Heart left ventricle (tissue), 16 donors: ENCODE results near the gene TEN1. TPM values are rescaled to one million over a fixed set of nuclear protein-coding genes. Genes with fewer than 3 reads are reported as not detected.

Experiments used
- ATAC-seq, 4 donors: fragments of 200-7000 bp; cut with Tn5 transposase; one replicate each; pipeline ENCODE4 v1.9.1; 2020 to 2022; ENCODE audit warnings: moderate library complexity in 4 of 4, mild to moderate bottlenecking in 3 of 4, moderate number of reproducible peaks in 1 of 4
- DNase-seq, 5 donors: peaks; one replicate each; pipeline ENCODE4 v3.0.0-alpha.2; 2020
- H3K27ac ChIP-seq, 12 donors: fragments of 200-600 bp; sonication (generic) in 4 of 12; one replicate each; pipeline versions ENCODE4 v1.5.0 to v1.8.0; 2016 to 2022; ENCODE audit warnings: mild to moderate bottlenecking in 2 of 12
- H3K27me3 ChIP-seq, 9 donors: fragments of 200-600 bp; sonication (generic) in 2 of 9; one replicate each; pipeline versions ENCODE4 v1.5.1 to v1.8.0; 2016 to 2022; ENCODE audit warnings: mild to moderate bottlenecking in 3 of 9
- H3K36me3 ChIP-seq, 9 donors: fragments of 200-600 bp; sonication (generic) in 2 of 9; one replicate each; pipeline versions ENCODE4 v1.5.0 to v1.8.0; 2018 to 2022; ENCODE audit warnings: mild to moderate bottlenecking in 2 of 9
- H3K4me1 ChIP-seq, 12 donors: fragments of 200-600 bp; sonication (generic) in 4 of 12; one replicate each; pipeline versions ENCODE4 v1.5.0 to v1.8.0; 2016 to 2022; ENCODE audit warnings: mild to moderate bottlenecking in 3 of 12
- H3K4me3 ChIP-seq, 12 donors: fragments of 200-600 bp; sonication (generic) in 4 of 12; one replicate each; pipeline versions ENCODE4 v1.5.0 to v1.8.0; 2017 to 2022; ENCODE audit warnings: mild to moderate bottlenecking in 9 of 12, moderate library complexity in 4 of 12
- H3K9me3 ChIP-seq, 12 donors: fragments of 200-600 bp; sonication (generic) in 4 of 12; one replicate each; pipeline versions ENCODE4 v1.5.0 to v1.8.0; 2016 to 2022; ENCODE audit warnings: mild to moderate bottlenecking in 1 of 12
- POLR2A ChIP-seq, 2 donors: fragments of 450-650 bp; IDR thresholded peaks; one replicate each; pipeline ENCODE4 v1.6.1; 2017; ENCODE audit warnings: antibody characterized with exemption in 2 of 2, mild to moderate bottlenecking in 2 of 2, moderate library complexity in 2 of 2
- WGBS, 4 donors: extraction: QIAGEN DNeasy Blood & Tissue Kit in 2 of 4; methylation state at CpG; one replicate each; pipeline versions ENCODE4 v1.1.5 to v1.1.7; 2013 to 2018; 5-methylcytosine and 5-hydroxymethylcytosine counted together
- intact Hi-C, 10 donors: fragments of 100-400 bp; cut with DNase I; formaldehyde crosslinking; loops; one replicate each; pipeline versions ENCODE4 v1.11.1 to v1.14.2; 2022
- polyA plus RNA-seq, 2 donors: library from polyadenylated mRNA; stranded (reverse); fragments of 200-250 nt; gene quantifications; one replicate each; pipeline ENCODE4 v1.2.3, GENCODE V29; 2013
- total RNA-seq, 9 donors: library from RNA; depleted of rRNA in 2 of 9; stranded (reverse); fragments of >200 nt in 2 of 9; fragmentation: NEBNext Ultra II Directional in 3 of 9; extraction: Animal tissue kit (Norgen Biotek cat#: 25700) in 3 of 9; gene quantifications; one replicate each; pipeline versions ENCODE4 v1.1.0 to v1.2.4, GENCODE V29; 2016 to 2023
- TF ChIP-seq, protein P1 (sequence below), 12 donors: fragments of 200-600 bp; sonication (generic) in 4 of 12; IDR thresholded peaks; one replicate each; pipeline versions ENCODE4 v1.5.0 to v1.8.0; 2018 to 2022; ENCODE audit warnings: antibody characterized with exemption in 12 of 12, mild to moderate bottlenecking in 5 of 12
- donor health status: ischemic (EF 13 %, LVEDD 7.1; RV severe dilation, severe dysfunction).
- donor health status: healthy with polysubstance abuse.
- donor health status: DM: no; HTN: yes; CAD: no.
- donor health status: DM: no; HTN: no; CAD: no.
- donor health status: ischemic (EF 25% LVEDD 6.9; RV normal size, moderate dysfunction).
- donor health status: ischemic (EF 25% LVEDD 5.7; RV mildly dilated, moderate dysfunction).
- donor health status: healthy.
- donor health status: DM: yes; HTN: yes; CAD: no.
- donor health status: ischemic (EF 35%, LVEDD 5.7; RV mildly dilated, moderate dysfunction).
- donor health status: nonischemic (EF 11% LVEDD 7.7; RV severe dilation, severe dysfunction).
- donor health status: DM: yes; HTN: yes; CAD: no.
- donor health status: PGD.
- donor health status: ischemic (EF 29% LVEDD 5.4; RV normal size, mild dysfunction).
- donor health status: nonischemic (EF 23%, LVEDD 6.1; RV moderate dilation, normal function).

TEN1 gene
- total and polyA plus RNA-seq, 11 donors = 3.3 to 22.1 (median 8.7) TPM

DNA sequence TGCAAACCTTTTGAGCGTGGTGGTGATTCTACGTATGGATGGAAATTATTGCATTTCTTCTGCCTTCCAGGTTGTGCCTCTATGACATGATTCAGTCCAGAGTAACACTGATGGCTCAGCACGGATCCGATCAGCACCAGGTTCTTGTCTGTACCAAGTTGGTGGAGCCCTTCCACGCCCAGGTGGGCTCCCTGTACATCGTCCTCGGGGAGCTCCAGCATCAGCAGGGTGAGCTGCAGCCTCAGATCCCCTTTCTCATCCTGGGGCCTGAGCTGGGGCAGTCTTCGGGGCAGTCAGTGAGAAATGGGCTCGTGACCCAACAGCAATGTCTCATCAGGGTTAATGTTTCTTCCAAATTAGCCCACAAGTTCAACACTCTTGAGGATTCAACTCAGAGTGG, 12.4 kb downstream of the TEN1 start:
- ATAC-seq (no peak), DNase-seq (no peak)
- Histone ChIP-seq H3K9me3 (no peaks in the 10 kb centered on the region), H3K36me3 (peaks cover 0 to 44% (median 21%) of the 10 kb centered on the region in 9 donors), H3K4me3 (no peak overlapping the region), H3K4me1 (peaks cover 0 to 2% (median 0%) of the 10 kb centered on the region in 12 donors), H3K27me3 (no peaks in the 10 kb centered on the region), H3K27ac (no peak overlapping the region)
- intact Hi-C loops = no loop called here
- TF ChIP-seq, protein P1, sequence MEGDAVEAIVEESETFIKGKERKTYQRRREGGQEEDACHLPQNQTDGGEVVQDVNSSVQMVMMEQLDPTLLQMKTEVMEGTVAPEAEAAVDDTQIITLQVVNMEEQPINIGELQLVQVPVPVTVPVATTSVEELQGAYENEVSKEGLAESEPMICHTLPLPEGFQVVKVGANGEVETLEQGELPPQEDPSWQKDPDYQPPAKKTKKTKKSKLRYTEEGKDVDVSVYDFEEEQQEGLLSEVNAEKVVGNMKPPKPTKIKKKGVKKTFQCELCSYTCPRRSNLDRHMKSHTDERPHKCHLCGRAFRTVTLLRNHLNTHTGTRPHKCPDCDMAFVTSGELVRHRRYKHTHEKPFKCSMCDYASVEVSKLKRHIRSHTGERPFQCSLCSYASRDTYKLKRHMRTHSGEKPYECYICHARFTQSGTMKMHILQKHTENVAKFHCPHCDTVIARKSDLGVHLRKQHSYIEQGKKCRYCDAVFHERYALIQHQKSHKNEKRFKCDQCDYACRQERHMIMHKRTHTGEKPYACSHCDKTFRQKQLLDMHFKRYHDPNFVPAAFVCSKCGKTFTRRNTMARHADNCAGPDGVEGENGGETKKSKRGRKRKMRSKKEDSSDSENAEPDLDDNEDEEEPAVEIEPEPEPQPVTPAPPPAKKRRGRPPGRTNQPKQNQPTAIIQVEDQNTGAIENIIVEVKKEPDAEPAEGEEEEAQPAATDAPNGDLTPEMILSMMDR (IDR thresholded peaks at IDR 0.05) = no peak
- TF ChIP-seq POLR2A (IDR thresholded peaks at IDR 0.05) = no peak
- 91 to 96% (median 95%) methylated on average over 7 to 9 of the region's 9 CpGs for WGBS, 4 donors

GRCh38 chr17:75994802-75995370, 15.8 kb downstream of the TEN1 start:
- peaks cover 0 to 21% (median 2%) of the 10 kb centered on the region in 12 donors for H3K4me1 ChIP-seq
- peaks cover 0 to 41% (median 20%) of the 10 kb centered on the region in 9 donors for H3K36me3 ChIP-seq
- TF ChIP-seq, protein P1 (IDR thresholded peaks at IDR 0.05) = no peak
- no peak for TF ChIP-seq POLR2A (IDR thresholded peaks at IDR 0.05)
- WGBS, 4 donors = 85 to 96% (median 94%) methylated on average over 3 to 5 of the region's 5 CpGs
- intact Hi-C loops = no loop called here
- H3K27me3 ChIP-seq = no peaks in the 10 kb centered on the region
- no peaks in the 10 kb centered on the region for H3K9me3 ChIP-seq
- H3K4me3 ChIP-seq = no peak overlapping the region
- no peak for DNase-seq
- ATAC-seq = no peak
- no peak overlapping the region for H3K27ac ChIP-seq

DNA sequence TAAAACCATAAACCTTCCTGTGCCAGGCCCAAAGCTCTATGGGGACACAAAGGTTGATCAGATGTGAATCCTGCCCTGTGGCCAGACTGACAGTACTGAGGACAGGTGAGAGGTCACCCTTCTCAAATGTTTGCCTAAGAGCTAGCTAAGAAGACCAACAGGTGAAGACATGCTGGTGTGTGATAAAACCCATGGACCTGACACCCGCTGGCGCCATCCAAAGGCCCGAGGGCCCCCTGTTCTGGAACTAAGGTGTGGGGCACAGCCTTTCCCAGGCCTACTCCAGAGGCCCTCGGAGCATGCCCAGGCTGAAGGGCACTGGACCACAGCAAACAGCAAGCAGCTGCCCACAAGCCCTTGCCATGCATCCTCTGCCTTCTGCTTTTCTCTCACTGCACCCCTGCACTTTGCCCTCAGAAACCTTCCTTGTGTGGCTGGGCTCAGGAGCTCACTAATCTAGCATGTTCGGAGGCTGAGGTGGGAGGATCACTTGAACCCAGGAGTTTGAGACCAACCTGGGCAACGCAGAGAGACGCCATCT, 16.4 kb downstream of the TEN1 start:
- TF ChIP-seq POLR2A (IDR thresholded peaks at IDR 0.05) = no peak
- TF ChIP-seq, protein P1 (IDR thresholded peaks at IDR 0.05) = no peak
- Histone ChIP-seq H3K4me1 (peaks cover 0 to 21% (median 2%) of the 10 kb centered on the region in 12 donors), H3K4me3 (no peak overlapping the region), H3K27ac (no peak overlapping the region), H3K27me3 (no peaks in the 10 kb centered on the region), H3K36me3 (peaks cover 0 to 45% (median 20%) of the 10 kb centered on the region in 9 donors), H3K9me3 (no peaks in the 10 kb centered on the region)
- intact Hi-C loops = no loop called here
- 94 to 98% (median 96%) methylated on average over 6 to 7 of the region's 7 CpGs for WGBS, 4 donors
- no peak for ATAC-seq
- DNase-seq = peak in 1 of 5 donors; percentile 12

- 48 to 64% (median 55%) methylated on average over 18 of the region's 18 CpGs for WGBS, 4 donors
- peaks cover 0 to 40% (median 15%) of the 10 kb centered on the region in 9 donors for H3K36me3 ChIP-seq
- peaks cover 0 to 21% (median 2%) of the 10 kb centered on the region in 12 donors for H3K4me1 ChIP-seq
- ATAC-seq (peak in 3 of 4 donors; percentile 45 to 70 (median 45)), DNase-seq (peak in 2 of 5 donors; percentile 45 to 66)
- H3K27me3 ChIP-seq = no peaks in the 10 kb centered on the region
- H3K4me3 ChIP-seq = no peak overlapping the region
- peak overlapping the region in 1 of 12 donors; percentile 48 for H3K27ac ChIP-seq
- intact Hi-C loops = no loop called here
- no peaks in the 10 kb centered on the region for H3K9me3 ChIP-seq
- TF ChIP-seq, protein P1 (IDR thresholded peaks at IDR 0.05) = no peak
- no peak for TF ChIP-seq POLR2A (IDR thresholded peaks at IDR 0.05)
Observed at GRCh38 chr17:75996665-75997590, 17.9 kb downstream of the TEN1 start.
